T-helper 2 cell treated with Interferon-gamma antibody and Interleukin-4, amounts not matched to agents 5 μg/mL and 100 μg/mL, for 36 hours (primary cell): ENCODE data around the gene FHL1.

Experiments used
- DNase-seq: peaks from one replicate; pipeline ENCODE4 v3.0.0; 2021; ENCODE audit warnings: low spot score
- H3K27ac Mint-ChIP-seq: one replicate; pipeline ENCODE4 v1.8.0; 2021; ENCODE audit warnings: mild to moderate bottlenecking, mixed read lengths
- H3K27me3 Mint-ChIP-seq: one replicate; pipeline ENCODE4 v1.8.0; 2021; ENCODE audit warnings: low read depth, mixed read lengths
- H3K36me3 Mint-ChIP-seq: one replicate; pipeline ENCODE4 v1.8.0; 2021; ENCODE audit warnings: low read depth, mixed read lengths
- H3K4me1 Mint-ChIP-seq: one replicate; pipeline ENCODE4 v1.8.0; 2021; ENCODE audit warnings: low read depth, mixed read lengths
- H3K4me3 Mint-ChIP-seq: one replicate; pipeline ENCODE4 v1.8.0; 2022; ENCODE audit warnings: mild to moderate bottlenecking, moderate library complexity, mixed read lengths
- H3K9me3 Mint-ChIP-seq: one replicate; pipeline ENCODE4 v1.8.0; 2021; ENCODE audit warnings: mixed read lengths

FHL1 gene

DNA sequence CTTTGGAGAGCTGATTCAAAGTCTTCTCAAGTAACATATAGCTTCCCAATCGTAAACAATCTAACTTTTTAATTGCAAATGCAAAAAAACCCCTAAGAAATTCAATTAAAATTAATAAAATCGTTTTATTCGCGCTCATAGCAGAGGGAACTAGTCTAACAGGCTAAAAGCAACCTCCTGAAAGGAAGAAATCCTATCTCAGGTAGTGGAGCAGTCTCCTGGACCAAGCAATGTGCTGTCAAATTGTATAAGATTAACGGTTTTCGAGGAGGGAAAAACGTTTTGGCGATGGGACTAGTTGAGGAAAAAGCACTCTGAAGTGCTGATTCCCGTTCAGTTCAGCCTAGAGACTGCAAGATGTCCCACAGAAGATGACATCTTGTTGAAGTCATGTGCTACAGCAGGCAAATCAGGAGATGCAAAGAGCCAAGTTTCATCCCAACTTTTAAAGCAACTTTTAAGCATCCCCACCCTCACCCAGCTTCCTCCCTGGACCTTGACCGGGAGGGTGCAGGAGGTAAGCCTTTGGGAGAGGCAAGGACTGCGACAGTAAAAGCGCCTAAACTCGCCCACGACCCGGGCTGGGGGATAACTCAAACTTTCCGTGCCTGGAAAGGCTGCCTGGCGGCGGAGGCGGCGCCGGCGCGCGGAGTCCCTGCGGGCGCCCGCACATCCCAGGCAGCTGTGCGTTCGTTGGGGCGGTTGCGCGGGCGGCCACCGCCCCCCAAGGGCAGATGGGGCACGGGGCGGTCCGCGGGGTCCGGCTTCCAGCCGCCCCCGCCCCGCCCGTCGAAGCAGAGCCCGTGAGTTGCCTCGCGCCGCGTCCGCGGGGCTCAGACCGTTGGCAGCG, 103.1 kb downstream of the FHL1 start:
- H3K36me3 Mint-ChIP-seq: peaks cover 1% of the 10 kb centered on the region
- peaks cover 10% of the 10 kb centered on the region for H3K4me1 Mint-ChIP-seq
- H3K9me3 Mint-ChIP-seq: no peaks in the 10 kb centered on the region
- DNase-seq: peak; percentile 53
- H3K27ac Mint-ChIP-seq: peak overlapping the region; percentile 65
- H3K27me3 Mint-ChIP-seq: no peaks in the 10 kb centered on the region
- H3K4me3 Mint-ChIP-seq: peak overlapping the region; percentile 78

DNA sequence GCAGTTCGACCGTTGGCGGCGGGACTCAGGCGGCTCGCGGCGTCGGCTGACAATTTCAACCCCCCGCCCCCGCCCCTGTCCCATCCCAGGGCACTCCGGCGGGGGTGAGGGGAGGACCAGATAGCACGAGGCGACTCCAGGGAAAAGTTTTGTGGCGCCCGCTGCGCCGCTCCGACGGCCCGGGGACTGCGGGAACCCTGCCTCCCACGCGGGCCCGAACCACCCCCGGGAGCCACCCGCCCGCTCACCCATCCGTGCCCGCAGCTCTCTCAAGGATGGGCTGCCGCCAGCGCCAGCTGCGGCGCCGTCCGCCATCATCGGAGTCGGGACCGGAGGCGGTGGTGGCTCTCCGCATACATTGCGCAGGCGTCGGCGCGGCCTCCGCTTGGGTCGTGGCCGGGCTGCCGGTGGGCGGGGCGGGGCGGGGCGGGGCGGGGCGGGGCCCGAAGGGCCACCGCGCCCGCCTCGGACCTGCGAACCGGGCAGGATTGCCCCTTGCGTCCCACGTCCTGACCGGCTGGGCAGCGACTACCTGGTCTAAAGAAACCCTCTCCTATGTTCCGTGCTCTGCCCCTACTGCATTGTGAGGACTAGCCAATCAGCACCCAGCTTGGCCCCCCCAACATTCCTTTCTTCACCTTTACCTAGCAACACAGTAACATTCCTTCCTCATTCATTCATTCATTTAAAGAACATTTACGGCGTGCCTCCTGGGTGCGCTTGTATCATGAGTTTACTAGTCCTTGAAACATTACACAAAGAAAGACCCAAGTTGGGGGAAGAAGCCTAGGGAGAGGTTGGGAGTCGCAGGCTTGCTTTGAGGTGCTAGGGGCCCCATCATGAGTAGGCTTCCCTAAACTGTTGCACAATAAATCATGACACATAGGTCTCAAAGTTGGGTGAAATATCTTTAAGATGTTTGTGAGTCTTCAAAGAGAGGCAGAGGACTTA, 104.0 kb downstream of the FHL1 start, which contains the start of gene MAP7D3:
Gene MAP7D3 (minus strand): TSS at position 360 of the 951 bp plus-strand sequence. CDS start 42 bp downstream, at position 318.
- H3K36me3 Mint-ChIP-seq: no peaks in the 10 kb centered on the region
- DNase-seq: peak; percentile 65
- H3K9me3 Mint-ChIP-seq: no peaks in the 10 kb centered on the region
- peak within 1 kb of the TSS; percentile 85 for H3K4me3 Mint-ChIP-seq
- H3K27ac Mint-ChIP-seq: peak within 1 kb of the TSS; percentile 90
- H3K4me1 Mint-ChIP-seq: peaks cover 10% of the 10 kb centered on the region
- no peaks in the 10 kb centered on the region for H3K27me3 Mint-ChIP-seq

DNA sequence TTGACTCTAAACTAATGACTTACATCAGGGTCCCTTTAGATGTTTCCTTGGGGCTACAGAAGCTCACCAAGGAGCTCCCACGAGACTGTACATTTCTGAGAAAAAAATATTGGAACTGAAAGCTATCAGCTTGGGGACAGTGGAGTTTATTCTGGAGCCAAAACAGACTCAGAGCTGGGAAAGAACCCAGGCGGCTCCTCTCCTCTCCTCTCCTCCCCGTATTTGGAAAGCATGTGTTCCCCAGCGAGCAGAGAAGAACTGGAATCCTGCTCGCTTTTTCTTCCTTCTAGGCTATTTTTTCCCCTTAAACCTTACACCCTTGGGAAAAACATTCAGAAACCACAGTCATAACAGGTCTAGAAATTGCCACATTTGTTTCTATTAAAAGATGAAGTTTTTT, 108.2 kb downstream of the FHL1 start:
- no peak for DNase-seq
- H3K27me3 Mint-ChIP-seq: no peaks in the 10 kb centered on the region
- H3K36me3 Mint-ChIP-seq: no peaks in the 10 kb centered on the region
- no peak overlapping the region for H3K27ac Mint-ChIP-seq
- peaks cover 18% of the 10 kb centered on the region for H3K4me1 Mint-ChIP-seq
- H3K4me3 Mint-ChIP-seq: no peak overlapping the region
- H3K9me3 Mint-ChIP-seq: no peaks in the 10 kb centered on the region

DNA sequence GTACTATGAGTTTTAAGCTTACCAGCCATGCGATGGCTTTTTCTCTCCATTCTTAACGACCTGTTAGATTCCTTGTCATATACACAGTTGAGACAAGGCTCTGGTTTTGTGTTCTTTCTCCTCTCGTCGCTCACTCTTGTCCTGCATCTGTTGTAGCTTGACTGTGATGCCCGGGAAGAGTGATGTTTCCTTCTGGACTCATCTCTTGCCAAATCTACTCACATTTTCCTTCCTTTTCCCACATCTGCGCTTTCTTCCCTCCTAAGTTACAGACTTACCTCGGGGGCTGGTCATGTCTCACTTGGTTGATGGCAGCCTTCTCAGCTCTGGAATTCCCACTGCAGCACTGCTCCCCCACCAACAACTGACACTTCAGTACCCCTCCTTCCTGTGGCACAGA, 108.7 kb downstream of the FHL1 start:
- Mint-ChIP-seq H3K4me1 (peaks cover 22% of the 10 kb centered on the region), H3K4me3 (no peak overlapping the region), H3K27ac (no peak overlapping the region), H3K36me3 (no peaks in the 10 kb centered on the region), H3K27me3 (no peaks in the 10 kb centered on the region), H3K9me3 (no peaks in the 10 kb centered on the region)
- DNase-seq: no peak

DNA sequence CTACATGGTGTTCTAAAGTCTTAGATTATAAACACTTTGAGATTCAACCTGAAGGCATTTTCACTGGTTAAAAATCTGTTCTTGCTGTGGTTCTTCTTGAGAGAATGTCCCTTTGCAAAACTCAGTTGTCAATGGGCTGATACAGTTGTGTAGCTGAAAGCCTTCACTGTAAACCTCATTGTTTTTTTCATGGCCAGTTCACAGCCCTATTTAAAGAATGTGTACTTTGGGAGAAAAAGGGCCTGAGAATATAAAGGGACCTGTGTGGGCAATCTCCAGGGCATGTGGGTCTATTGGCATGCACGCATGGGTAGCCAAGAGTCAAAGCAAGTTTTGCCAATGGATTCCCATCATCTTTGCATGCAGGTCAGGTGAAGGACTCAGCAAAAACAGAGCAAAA, 111.6 kb downstream of the FHL1 start:
- DNase-seq: no peak
- H3K4me1 Mint-ChIP-seq: peaks cover 18% of the 10 kb centered on the region
- H3K27ac Mint-ChIP-seq: no peak overlapping the region
- no peaks in the 10 kb centered on the region for H3K36me3 Mint-ChIP-seq
- H3K4me3 Mint-ChIP-seq: no peak overlapping the region
- no peaks in the 10 kb centered on the region for H3K9me3 Mint-ChIP-seq
- H3K27me3 Mint-ChIP-seq: no peaks in the 10 kb centered on the region

DNA sequence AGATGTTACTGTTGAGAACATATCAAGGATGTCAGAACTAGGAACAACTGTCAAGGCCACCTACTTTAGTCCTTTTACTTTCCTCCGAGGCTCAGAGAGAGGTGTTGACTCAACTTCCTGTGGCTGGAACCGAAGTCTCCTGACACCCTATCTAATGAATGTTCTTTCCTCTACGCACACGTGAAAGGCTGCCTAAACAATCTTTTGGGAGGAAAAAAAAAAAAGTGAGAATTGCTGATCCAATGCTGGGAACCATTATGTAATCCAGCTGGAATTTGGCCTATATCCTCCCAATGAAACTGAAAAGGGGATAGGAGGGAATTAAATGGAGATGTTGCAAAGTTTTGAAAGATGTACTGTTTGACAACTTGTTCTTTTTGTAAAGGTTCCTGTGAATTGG, 112.2 kb downstream of the FHL1 start:
- Mint-ChIP-seq H3K4me3 (peak overlapping the region; percentile 53), H3K36me3 (no peaks in the 10 kb centered on the region), H3K9me3 (no peaks in the 10 kb centered on the region), H3K4me1 (peaks cover 18% of the 10 kb centered on the region), H3K27me3 (no peaks in the 10 kb centered on the region), H3K27ac (peak overlapping the region; percentile 82)
- no peak for DNase-seq

DNA sequence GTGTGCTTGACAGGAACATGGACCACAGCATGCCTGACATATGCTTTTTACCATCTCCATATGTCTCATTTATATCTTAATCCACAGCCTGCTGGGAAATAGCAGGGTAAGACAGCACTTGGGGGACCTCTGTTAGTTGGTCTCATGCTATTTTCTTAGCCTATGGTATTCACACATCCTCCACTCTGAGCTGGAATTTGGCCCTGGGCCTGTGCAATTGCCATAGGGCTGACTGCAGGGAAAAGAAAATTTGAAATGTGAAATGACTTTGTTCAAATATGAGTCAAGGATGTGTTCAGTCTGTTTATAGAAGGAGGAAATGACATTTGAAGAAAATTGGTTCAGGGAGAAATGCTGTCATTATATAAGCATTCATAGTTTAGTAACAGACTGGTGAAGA, 113.4 kb downstream of the FHL1 start:
- no peak overlapping the region for H3K27ac Mint-ChIP-seq
- H3K4me3 Mint-ChIP-seq: no peak overlapping the region
- DNase-seq: no peak

More for the DNA sequence above, 113.4 kb downstream of the FHL1 start:
- Mint-ChIP-seq H3K36me3 (no peaks in the 10 kb centered on the region), H3K9me3 (no peaks in the 10 kb centered on the region), H3K4me1 (peaks cover 18% of the 10 kb centered on the region), H3K27me3 (no peaks in the 10 kb centered on the region)
